HAP-1 (cell line): ENCODE results near the gene GNG7.
"Not testable (repeated sequence)": the region's sequence is repeated elsewhere in the genome, so short reads cannot be mapped to it uniquely, and the experiment has no call there.

Experiments used
- DNase-seq, 2 experiments: peaks; one replicate each; pipeline ENCODE4 v3.0.0-alpha.2; 2016 to 2020; ENCODE audit warnings: low spot score in 2 of 2
- H3K27me3 ChIP-seq: fragments of 250-450 bp; sonication (Bioruptor Pico); 2 replicates; pipeline ENCODE4 v1.5.1; 2020; ENCODE audit warnings: low read depth, mild to moderate bottlenecking, moderate library complexity
- H3K36me3 ChIP-seq: fragments of 250-450 bp; sonication (Bioruptor Pico); replicated peaks from 2 replicates; pipeline ENCODE4 v1.5.1; 2020; ENCODE audit warnings: mild to moderate bottlenecking
- H3K4me1 ChIP-seq: fragments of 250-450 bp; sonication (Bioruptor Pico); 2 replicates; pipeline ENCODE4 v1.5.1; 2020; ENCODE audit warnings: mild to moderate bottlenecking
- H3K4me3 ChIP-seq: fragments of 250-450 bp; sonication (Bioruptor Pico); 2 replicates; pipeline ENCODE4 v1.5.1; 2020; ENCODE audit warnings: mild to moderate bottlenecking, moderate library complexity
- H3K9me3 ChIP-seq: fragments of 250-450 bp; sonication (Bioruptor Pico); 2 replicates; pipeline ENCODE4 v1.5.1; 2020; ENCODE audit warnings: mild to moderate bottlenecking, moderate library complexity
- in situ Hi-C: fragments of 300-500 bp; cut with MboI; formaldehyde crosslinking; loops from 3 replicates; pipeline ENCODE4 v1.14.3; 2020; ENCODE audit warnings: low sequenced_read_pairs, inconsistent platforms, mixed read lengths

Gene GNG7

DNA sequence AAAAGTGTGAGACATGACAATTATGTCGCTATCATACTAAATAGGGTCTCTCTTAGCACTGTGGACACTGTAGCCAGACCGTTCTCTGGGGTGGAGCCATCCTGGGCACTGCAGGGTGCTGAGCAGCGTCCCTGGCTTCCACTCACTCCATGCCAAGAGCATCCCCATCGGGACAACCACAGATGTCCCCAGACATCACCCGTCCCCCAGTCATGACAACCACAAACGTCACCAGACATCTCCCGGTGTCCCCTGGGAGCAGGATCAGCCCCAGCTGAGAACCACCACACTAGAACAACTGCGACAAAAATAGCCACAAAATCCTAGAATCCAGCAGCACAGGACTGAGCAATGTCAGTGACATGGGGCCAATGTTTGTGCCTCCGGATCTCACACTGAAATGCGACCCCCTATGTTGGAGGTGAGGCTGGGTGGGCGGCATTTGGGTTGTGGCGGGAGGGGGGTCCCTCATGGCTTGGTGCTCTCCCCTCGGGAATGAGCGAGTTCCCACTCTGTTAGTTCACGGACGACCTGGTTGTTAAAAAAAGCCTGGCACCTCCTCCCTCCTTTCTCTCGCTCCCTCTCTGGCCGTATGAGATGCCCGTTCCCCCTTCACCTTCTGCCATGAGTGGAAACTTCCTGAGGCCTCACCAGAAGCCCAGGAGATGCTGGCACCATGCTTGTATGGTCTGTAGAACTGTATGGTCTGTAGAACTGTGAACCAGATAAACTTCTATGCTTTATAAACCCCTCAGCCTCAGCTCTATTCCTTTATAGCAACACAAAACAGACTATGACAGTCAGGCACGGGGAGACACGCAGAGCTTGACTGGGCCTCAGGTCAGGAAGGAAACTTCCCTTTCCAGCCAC, 132.7 kb downstream of the GNG7 start:
- H3K9me3 ChIP-seq, result no peaks in the 10 kb centered on the region
- in situ Hi-C loops, result no loop called here
- no peaks in the 10 kb centered on the region for H3K4me1 ChIP-seq
- H3K36me3 ChIP-seq, result no peaks in the 10 kb centered on the region
- no peak for DNase-seq
- no peak overlapping the region for H3K4me3 ChIP-seq
- no peaks in the 10 kb centered on the region for H3K27me3 ChIP-seq

DNA sequence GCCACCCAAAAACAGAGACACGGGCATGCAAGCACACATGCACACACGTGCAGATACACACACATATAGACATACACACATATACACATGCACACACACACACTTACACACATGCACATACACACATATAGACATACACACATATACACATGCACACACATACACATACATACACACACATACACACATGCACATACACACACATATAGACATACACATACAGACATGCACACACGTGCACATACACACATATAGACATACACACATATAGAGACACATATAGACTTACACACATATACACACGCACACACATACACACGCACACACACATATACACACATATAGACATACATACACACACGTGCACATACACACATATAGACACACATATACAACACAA, 134.5 kb downstream of the GNG7 start:
- Histone ChIP-seq H3K4me1 (no peaks in the 10 kb centered on the region), H3K27me3 (no peaks in the 10 kb centered on the region), H3K36me3 (no peaks in the 10 kb centered on the region), H3K9me3 (no peaks in the 10 kb centered on the region), H3K4me3 (no peak overlapping the region)
- in situ Hi-C loops, result no loop called here
- no peak for DNase-seq

DNA sequence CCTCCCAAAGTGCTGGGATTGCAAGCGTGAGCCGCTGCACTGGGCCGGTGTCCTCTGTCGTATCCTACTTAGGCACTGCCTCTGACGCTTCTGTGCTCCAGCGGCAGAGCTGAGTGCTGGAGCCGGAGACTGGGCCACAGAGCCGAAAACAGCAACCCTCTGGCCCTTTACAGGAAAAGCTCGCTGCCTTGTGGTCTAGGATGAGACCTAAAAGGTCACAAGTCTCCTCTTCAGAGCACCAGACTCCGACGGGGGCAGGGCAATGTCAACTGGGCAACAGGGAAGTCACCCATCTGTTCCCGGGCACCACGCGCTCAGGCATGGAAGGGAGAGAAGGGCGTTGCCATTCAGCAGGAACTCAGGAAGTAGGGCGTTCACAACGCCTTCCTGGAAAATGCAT, 134.9 kb downstream of the GNG7 start:
- Histone ChIP-seq H3K36me3 (no peaks in the 10 kb centered on the region), H3K9me3 (no peaks in the 10 kb centered on the region), H3K27me3 (no peaks in the 10 kb centered on the region), H3K4me3 (no peak overlapping the region), H3K4me1 (no peaks in the 10 kb centered on the region)
- no peak for DNase-seq
- in situ Hi-C loops, result no loop called here

DNA sequence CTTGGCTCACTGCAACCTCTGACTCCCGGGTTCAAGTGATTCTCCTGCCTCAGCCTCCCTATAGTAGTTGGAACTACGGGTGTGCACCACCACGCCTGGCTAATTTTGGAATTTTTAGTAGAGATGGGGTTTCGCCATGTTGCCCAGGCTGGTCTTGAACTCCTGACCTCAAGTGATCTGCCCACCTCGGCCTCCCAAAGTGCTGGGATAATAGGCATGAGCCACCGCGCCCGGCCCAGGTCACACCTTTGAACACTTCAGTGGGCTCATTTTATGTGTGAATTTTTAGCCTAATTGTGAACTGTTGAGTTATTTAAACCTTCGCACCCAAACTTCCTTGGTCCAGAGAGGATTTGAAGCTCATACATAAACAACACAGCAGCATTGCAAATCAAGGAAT, 138.9 kb downstream of the GNG7 start:
- H3K27me3 ChIP-seq, DNase-seq, H3K9me3 ChIP-seq, H3K36me3 ChIP-seq, H3K4me3 ChIP-seq, in situ Hi-C loops, H3K4me1 ChIP-seq: not testable (repeated sequence)

DNA sequence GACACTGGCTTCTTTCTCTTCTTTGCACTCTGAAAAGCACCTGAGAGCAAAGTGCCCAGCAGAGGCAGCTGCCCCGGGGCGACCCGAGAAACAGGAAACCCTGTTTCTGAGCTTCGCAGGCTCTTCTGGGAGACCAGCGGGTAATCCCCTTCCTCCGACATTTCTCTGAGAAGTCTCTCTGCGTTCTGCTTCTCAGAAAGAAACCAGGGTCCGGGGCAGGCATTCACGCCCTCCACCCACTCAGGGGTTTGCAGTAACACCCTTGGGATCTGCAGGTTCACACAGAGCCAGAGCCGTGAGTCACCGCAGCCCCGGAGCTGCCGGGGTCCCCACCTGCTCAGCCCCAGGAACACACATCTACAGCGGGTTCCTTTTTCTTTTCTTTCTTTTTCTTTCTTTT, 140.6 kb downstream of the GNG7 start:
- Histone ChIP-seq H3K27me3 (no peaks in the 10 kb centered on the region), H3K9me3 (no peaks in the 10 kb centered on the region), H3K4me1 (no peaks in the 10 kb centered on the region), H3K36me3 (no peaks in the 10 kb centered on the region), H3K4me3 (no peak overlapping the region)
- in situ Hi-C loops, result no loop called here
- DNase-seq, result no peak

DNA sequence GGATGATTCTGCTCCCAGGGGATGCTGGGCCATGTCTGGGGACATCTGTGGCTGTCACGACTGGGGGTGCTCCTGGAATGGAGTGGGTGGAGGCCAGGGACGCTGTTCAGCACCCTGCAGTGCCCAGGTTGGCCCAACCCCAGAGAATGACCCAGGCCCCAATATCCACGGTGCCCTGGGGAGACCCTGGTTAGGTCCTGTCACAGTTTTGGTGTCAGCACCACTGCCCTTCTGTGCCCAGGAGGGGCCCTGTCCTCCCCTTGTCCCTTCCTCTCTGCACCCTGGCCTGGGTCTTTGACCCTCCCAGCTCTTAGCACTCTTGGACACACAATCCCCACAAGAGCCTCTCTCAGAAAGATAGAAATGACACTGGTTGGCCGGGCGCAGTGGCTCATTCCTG, 141.3 kb downstream of the GNG7 start:
- H3K9me3 ChIP-seq, result no peaks in the 10 kb centered on the region

DNA sequence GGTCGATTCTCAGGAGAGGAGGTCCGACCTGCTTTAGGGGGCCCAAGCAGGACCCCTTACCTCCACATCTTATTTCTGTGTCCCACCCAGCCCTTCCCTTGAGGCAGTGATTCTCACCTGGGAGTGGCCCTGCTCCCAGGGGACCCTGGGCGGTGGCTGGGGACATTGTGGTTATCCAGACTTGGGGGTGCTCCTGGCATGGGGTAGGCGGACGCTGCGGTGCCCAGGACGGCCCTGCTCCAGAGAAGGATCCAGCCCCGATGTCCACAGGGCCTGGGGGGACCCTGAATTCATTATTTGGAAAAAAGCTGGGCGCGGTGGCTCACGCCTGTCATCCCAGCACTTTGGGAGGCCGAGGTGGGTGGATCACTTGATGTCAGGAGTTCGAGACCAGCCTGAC, 142.1 kb downstream of the GNG7 start:
- DNase-seq, result no peak
- Histone ChIP-seq H3K4me1 (no peaks in the 10 kb centered on the region), H3K4me3 (no peak overlapping the region), H3K36me3 (no peaks in the 10 kb centered on the region), H3K9me3 (no peaks in the 10 kb centered on the region), H3K27me3 (no peaks in the 10 kb centered on the region)
- in situ Hi-C loops, result no loop called here

More for the DNA sequence above, 141.3 kb downstream of the GNG7 start:
- DNase-seq, result no peak
- no peak overlapping the region for H3K4me3 ChIP-seq
- H3K27me3 ChIP-seq, result no peaks in the 10 kb centered on the region
- no peaks in the 10 kb centered on the region for H3K4me1 ChIP-seq
- H3K36me3 ChIP-seq, result no peaks in the 10 kb centered on the region
- in situ Hi-C loops, result no loop called here

DNA sequence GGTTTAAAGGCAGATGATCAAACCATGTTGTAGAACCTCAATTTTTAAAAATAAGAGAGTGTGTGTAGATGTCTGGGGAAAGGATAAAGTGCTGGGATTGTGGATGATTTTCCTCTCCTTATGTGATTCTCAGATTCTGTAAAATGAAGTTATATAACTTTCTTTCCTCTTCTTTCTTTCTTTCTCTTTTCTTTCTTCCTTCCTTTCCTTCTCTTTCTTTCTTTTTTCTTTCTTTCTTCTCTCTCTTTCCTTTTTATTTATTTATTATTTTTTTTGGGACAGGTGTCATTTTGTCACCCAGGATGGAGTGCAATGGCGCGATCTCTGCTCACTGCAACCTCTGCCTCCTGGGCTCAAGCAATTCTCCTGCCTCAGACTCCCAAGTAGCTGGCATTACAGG, 144.0 kb downstream of the GNG7 start:
- Histone ChIP-seq H3K27me3 (no peaks in the 10 kb centered on the region), H3K36me3 (no peaks in the 10 kb centered on the region), H3K4me3 (no peak overlapping the region), H3K9me3 (no peaks in the 10 kb centered on the region), H3K4me1 (no peaks in the 10 kb centered on the region)
- DNase-seq, result no peak
- in situ Hi-C loops, result no loop called here

DNA sequence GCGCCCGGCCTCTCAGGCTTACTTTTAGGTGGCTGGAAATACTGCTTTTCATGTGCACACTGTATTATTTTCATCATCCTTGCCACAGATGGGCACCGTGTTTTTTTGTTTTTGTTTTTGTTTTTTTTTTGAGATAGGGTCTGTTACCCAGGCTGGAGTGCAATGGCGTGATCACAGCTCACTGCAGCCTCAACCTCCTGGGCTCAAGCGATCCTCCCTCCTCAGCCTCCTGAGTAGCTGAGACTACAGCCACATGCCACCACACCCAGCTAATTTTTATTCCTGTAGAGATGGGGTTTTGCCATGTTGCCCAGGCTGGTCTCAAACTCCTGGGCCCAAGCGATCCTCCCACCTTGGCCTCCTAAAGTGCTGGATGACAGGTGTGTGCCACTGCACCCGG, 144.4 kb downstream of the GNG7 start:
- H3K27me3 ChIP-seq, H3K4me1 ChIP-seq, DNase-seq, H3K4me3 ChIP-seq, H3K36me3 ChIP-seq, in situ Hi-C loops, H3K9me3 ChIP-seq: not testable (repeated sequence)

DNA sequence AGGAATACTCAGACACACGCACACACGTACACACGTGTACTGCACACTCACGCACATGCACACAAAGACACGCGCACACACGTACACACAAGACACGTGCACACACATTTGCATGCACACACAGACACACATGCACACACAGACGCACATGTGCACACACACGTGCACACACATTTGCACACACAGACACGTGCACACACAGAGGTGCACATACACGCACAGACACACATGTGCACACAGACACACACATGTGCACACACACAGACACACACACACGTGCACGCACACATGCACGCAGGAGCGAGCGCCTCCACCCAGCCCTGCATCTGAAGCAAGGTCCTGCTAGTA, 145.4 kb downstream of the GNG7 start:
- Histone ChIP-seq H3K9me3 (no peaks in the 10 kb centered on the region), H3K4me1 (no peaks in the 10 kb centered on the region), H3K27me3 (no peaks in the 10 kb centered on the region), H3K4me3 (no peak overlapping the region), H3K36me3 (no peaks in the 10 kb centered on the region)
- DNase-seq, result no peak
- in situ Hi-C loops, result no loop called here

DNA sequence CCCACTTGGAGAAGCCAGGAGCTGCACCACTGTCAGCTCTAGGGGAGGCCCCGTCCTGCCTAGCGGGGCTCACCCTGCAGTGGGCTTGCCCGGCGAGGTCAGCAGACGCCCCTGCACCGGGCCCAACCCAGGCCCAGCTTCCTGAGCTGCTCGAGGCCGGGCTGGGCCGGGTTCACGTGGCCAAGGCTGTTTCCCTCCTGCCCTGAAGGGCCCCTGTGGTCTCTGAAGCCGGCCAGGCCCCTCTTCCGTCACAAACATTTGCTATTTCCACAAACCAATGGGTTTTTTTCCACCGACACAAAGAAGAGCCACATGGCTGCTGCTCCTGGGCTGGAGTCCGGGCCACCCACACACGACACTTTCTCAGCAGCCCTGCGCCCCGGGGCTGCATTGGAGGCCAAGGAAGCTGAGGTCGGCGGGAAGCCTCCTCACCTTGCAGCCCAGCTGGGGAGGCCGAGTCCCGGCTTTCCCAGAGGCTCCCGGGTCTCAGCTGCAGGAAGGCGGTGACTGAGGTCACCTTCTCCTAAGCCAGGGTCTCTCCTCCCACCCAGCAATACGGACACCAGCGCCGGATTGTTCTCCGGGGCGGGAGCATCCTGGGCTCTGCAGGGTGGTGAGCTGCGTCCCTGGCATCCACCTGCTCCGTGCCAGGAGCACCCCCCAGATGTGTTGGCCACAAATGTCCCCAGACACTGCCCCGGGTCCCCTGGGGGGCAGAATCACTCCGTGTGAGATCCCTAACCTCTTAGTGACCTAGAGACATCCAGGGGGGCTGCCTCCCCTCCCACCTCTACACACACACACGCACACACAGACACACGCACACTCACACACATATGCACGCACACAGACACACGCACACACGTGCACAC, 146.0 kb downstream of the GNG7 start:
- in situ Hi-C loops, result no loop called here
- Histone ChIP-seq H3K4me1 (no peaks in the 10 kb centered on the region), H3K9me3 (no peaks in the 10 kb centered on the region), H3K4me3 (no peak overlapping the region), H3K27me3 (no peaks in the 10 kb centered on the region), H3K36me3 (no peaks in the 10 kb centered on the region)
- DNase-seq, result no peak

DNA sequence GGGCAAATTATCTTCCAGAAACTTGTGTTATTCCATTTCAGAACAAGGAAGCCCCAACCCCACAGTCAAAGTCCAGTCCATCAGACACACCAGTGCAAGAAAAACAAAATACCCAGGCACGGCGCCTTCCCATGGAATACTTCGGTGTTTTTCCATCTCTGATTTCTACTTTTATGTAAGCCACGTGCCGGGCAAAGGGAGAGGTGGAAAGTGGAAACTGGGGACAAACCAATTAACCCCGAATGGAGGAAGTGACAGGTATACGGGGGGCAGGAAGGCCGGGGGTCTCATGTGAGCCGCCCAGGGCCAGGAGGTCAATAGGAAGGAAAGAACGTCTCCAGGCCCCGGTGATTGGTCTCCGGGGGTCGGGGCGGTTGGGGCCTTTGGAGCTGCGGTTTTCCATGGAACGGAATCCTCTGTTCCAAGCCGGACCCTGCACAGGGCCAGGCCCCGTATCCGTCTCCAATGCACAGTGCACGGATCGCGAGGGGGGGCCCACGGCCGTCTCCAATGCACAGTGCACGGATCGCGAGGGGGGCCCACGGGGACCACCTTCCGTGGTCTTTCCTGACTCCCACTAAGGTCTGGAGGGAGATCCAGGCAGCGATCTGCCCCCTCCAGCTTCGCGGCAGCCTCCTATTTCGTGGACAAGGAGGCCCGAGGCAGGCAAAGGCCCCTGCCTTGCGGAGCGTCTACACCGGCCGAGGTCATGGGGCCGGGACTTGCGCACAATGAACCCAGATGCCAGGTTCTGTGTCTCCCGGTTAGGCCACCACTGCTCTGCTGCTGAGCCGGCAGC, 146.9 kb downstream of the GNG7 start:
- Histone ChIP-seq H3K36me3 (no peaks in the 10 kb centered on the region), H3K27me3 (no peaks in the 10 kb centered on the region), H3K4me3 (no peak overlapping the region), H3K9me3 (no peaks in the 10 kb centered on the region), H3K4me1 (no peaks in the 10 kb centered on the region)
- no peak for DNase-seq
- in situ Hi-C loops, result no loop called here

DNA sequence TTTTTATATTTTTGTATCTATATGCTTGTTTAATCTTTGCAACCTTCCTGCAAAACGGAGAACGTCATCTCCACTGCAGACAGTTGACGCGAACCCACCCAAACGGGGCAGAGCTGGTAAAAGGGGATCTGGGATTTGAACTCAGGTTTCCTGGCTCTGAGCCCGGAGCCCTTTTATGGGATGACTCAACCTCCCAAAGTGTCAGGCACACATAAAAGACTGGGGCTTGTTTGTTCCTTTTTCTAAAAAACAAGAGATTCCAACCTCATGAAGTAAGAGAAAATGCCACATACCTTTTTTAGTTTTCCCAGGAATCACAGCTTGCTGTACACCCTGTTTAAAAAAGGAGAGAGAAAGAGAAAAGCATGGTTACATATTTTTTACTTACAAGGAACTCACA, 147.6 kb downstream of the GNG7 start:
- Histone ChIP-seq H3K36me3 (no peaks in the 10 kb centered on the region), H3K9me3 (no peaks in the 10 kb centered on the region), H3K27me3 (no peaks in the 10 kb centered on the region), H3K4me1 (no peaks in the 10 kb centered on the region), H3K4me3 (no peak overlapping the region)
- in situ Hi-C loops, result no loop called here
- no peak for DNase-seq

DNA sequence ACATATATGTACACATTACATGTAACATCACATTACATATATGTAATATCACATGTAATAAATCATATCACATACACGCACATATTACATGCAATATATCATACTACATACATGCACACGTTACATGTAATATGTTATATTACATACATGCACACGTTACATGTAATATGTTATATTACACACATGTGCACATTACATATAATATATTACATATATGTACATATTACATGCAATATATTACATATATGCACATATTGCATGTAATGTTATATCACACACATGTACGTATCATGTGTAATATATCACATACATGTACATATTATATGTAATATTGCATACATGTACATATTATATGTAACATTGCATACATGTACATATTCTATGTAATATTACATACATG, 149.0 kb downstream of the GNG7 start:
- no peaks in the 10 kb centered on the region for H3K9me3 ChIP-seq
- no peaks in the 10 kb centered on the region for H3K36me3 ChIP-seq
- no peak overlapping the region for H3K4me3 ChIP-seq
- no peaks in the 10 kb centered on the region for H3K27me3 ChIP-seq
- H3K4me1 ChIP-seq, result no peaks in the 10 kb centered on the region
- DNase-seq, result no peak
- in situ Hi-C loops, result no loop called here
